ENCODE data around the gene CPNE2. TPM values are rescaled to one million over a fixed set of nuclear protein-coding genes. Genes with fewer than 3 reads are reported as not detected.

The CPNE2 gene
- total RNA-seq, 1 donor from 2014 or later: 13.7 TPM

- Histone ChIP-seq H3K27ac (replicated peaks) (no peak overlapping the region), H3K27me3 (ENCODE audit: low read depth) (no peaks in the 10 kb centered on the region), H3K9me3 (replicated peaks) (no peaks in the 10 kb centered on the region), H3K4me3 (no peak overlapping the region), H3K36me3 (peaks cover 12% of the 10 kb centered on the region), H3K4me1 (peaks cover 30% of the 10 kb centered on the region)
- DNase-seq: no peak
- no peak for TF ChIP-seq CTCF (IDR thresholded peaks at IDR 0.05; ENCODE audit: borderline replicate concordance)
- intact Hi-C loops (cut with micrococcal nuclease): no loop called here
These were observed 21.3 kb downstream of the CPNE2 start for GRCh38 chr16:57113664-57114063.

GRCh38 chr16:57115168-57115513 lies 22.8 kb downstream of the CPNE2 start:
- Histone ChIP-seq H3K4me3 (no peak overlapping the region), H3K4me1 (peaks cover 30% of the 10 kb centered on the region), H3K9me3 (replicated peaks) (no peaks in the 10 kb centered on the region), H3K36me3 (peaks cover 22% of the 10 kb centered on the region), H3K27me3 (ENCODE audit: low read depth) (no peaks in the 10 kb centered on the region), H3K27ac (replicated peaks) (peak overlapping the region; percentile 58)
- intact Hi-C loops (cut with micrococcal nuclease): no loop called here
- TF ChIP-seq CTCF (IDR thresholded peaks at IDR 0.05; ENCODE audit: borderline replicate concordance): no peak
- DNase-seq: no peak

- H3K36me3 ChIP-seq: peaks cover 22% of the 10 kb centered on the region
- H3K4me3 ChIP-seq: peak overlapping the region; percentile 18
- DNase-seq: peak; percentile 78
- no peaks in the 10 kb centered on the region for H3K9me3 ChIP-seq (replicated peaks)
- intact Hi-C loops (cut with micrococcal nuclease): no loop called here
- no peak for TF ChIP-seq CTCF (IDR thresholded peaks at IDR 0.05; ENCODE audit: borderline replicate concordance)
- peak overlapping the region; percentile 58 for H3K27ac ChIP-seq (replicated peaks)
- H3K27me3 ChIP-seq (ENCODE audit: low read depth): no peaks in the 10 kb centered on the region
- peaks cover 30% of the 10 kb centered on the region for H3K4me1 ChIP-seq
These were observed 23.3 kb downstream of the CPNE2 start for GRCh38 chr16:57115514-57116182.

DNA sequence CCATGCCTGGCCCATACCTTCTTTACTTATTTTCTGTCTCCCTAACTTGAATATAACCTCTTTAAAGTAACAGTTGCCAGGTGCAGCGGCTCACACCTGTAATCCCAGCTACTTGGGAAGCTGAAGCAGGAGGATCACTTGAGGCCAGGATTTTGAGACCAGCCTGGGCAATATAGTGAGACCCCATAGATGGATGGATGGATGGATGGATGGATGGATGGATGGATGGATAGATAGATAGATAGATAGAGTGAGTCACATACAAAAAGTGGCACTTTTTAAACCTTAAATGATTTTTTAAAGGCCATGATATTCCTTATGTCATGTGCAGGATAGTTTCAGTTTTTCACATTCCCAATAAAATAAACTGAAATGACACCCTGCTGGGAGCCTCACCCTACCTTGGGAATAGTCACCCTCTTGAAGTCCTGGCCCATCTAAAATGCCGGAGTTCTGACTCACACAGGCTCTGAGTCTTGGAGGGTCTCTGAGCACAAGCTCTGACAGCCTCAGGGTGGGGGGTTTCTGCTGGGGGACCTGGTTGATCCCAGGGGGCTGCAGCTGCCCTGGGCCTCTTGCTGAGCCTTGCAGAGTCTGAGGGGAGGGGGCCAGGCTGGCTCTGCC lies 26.2 kb downstream of the CPNE2 start:
- H3K36me3 ChIP-seq: peaks cover 34% of the 10 kb centered on the region
- intact Hi-C loops (cut with micrococcal nuclease): no loop called here
- no peak overlapping the region for H3K27ac ChIP-seq (replicated peaks)
- TF ChIP-seq CTCF (IDR thresholded peaks at IDR 0.05; ENCODE audit: borderline replicate concordance): no peak
- no peak overlapping the region for H3K4me3 ChIP-seq
- DNase-seq: no peak
- H3K4me1 ChIP-seq: peaks cover 16% of the 10 kb centered on the region
- no peaks in the 10 kb centered on the region for H3K9me3 ChIP-seq (replicated peaks)
- H3K27me3 ChIP-seq (ENCODE audit: low read depth): no peaks in the 10 kb centered on the region

- Histone ChIP-seq H3K4me1 (no peaks in the 10 kb centered on the region), H3K9me3 (replicated peaks) (no peaks in the 10 kb centered on the region), H3K36me3 (peaks cover 28% of the 10 kb centered on the region), H3K27ac (replicated peaks) (no peak overlapping the region), H3K4me3 (no peak overlapping the region), H3K27me3 (ENCODE audit: low read depth) (no peaks in the 10 kb centered on the region)
- no peak for DNase-seq
- TF ChIP-seq CTCF (IDR thresholded peaks at IDR 0.05; ENCODE audit: borderline replicate concordance): no peak
- intact Hi-C loops (cut with micrococcal nuclease): no loop called here
These were observed 31.0 kb downstream of the CPNE2 start for GRCh38 chr16:57123216-57123973.
